Mucosa of rectum (tissue), 2 donors: ENCODE measurements around the gene SRRM5.

Experiments used
- H3K27ac ChIP-seq, 2 donors: one replicate each; pipeline ENCODE4 v1.7.0; 2013; ENCODE audit warnings: inconsistent platforms in 2 of 2, low read depth in 2 of 2, low read length in 2 of 2
- H3K27me3 ChIP-seq, 2 donors: one replicate each; pipeline ENCODE4 v1.7.0; 2013; ENCODE audit warnings: low read length in 2 of 2; ENCODE audit not compliant: control insufficient read depth in 2 of 2, insufficient read depth in 2 of 2
- H3K36me3 ChIP-seq, 2 donors: one replicate each; pipeline ENCODE4 v1.7.0; 2013; ENCODE audit warnings: low read length in 2 of 2; ENCODE audit not compliant: control insufficient read depth in 2 of 2, insufficient read depth in 2 of 2
- H3K4me1 ChIP-seq, 2 donors: one replicate each; pipeline ENCODE4 v1.7.0; 2013; ENCODE audit warnings: low read length in 2 of 2, mild to moderate bottlenecking in 1 of 2; ENCODE audit not compliant: control insufficient read depth in 2 of 2, insufficient read depth in 2 of 2
- H3K4me3 ChIP-seq, 2 donors: one replicate each; pipeline ENCODE4 v1.7.0; 2013; ENCODE audit warnings: low read length in 2 of 2
- H3K9ac ChIP-seq, 2 donors: one replicate each; pipeline ENCODE4 v1.7.0; 2013; ENCODE audit warnings: low read length in 2 of 2, low read depth in 1 of 2, mild to moderate bottlenecking in 1 of 2
- H3K9me3 ChIP-seq, 2 donors: one replicate each; pipeline ENCODE4 v1.7.0; 2013; ENCODE audit warnings: low read length in 2 of 2; ENCODE audit not compliant: control insufficient read depth in 2 of 2
- donor health status: healthy.
- donor health status: Normal muscosa, but diverticular disease.

The SRRM5 gene

DNA sequence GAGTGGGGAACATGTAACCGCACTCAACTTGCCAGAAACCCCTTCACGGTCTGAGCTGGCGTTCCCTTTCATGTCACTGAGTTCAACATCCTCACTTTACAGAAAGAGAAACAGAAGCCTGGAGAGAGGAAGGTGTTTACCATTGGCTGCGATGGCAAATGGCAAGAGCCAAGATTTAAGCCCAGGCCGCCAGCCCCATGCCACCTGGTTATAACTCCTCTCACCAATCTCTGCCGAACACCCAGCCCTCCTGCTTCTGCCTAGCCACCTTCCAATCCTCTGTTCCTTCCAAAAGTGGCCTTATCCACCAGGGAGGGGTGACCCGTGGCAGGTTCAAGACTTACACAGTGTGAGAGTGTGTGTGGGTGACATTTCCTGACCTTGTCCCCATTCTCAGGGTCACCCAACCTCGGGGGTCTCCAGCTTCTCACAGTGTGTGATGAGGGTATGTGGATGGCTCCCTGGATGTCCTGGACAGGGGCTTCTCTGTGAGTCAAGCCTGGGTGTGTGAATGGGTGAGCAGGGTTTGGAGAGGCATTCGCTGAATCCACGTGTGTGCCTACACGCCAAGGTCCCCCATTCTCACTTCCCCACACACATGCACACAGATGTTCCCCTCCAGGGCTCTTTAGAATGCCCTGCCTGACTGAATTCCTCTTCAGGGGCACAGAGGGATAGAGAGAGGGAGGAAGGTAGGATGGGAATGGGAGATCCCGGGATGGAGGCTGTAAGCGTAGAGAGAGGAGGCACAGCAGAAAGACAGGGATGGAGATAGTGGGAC is 26.5 kb downstream of the SRRM5 start:
- peaks cover 18 to 23% of the 10 kb centered on the region in 2 donors for H3K27me3 ChIP-seq
- H3K36me3 ChIP-seq, result no peaks in the 10 kb centered on the region
- no peak overlapping the region for H3K27ac ChIP-seq
- no peak overlapping the region for H3K9ac ChIP-seq
- H3K4me1 ChIP-seq, result peaks cover 10% of the 10 kb centered on the region in 2 donors
- no peak overlapping the region for H3K4me3 ChIP-seq
- no peaks in the 10 kb centered on the region for H3K9me3 ChIP-seq

- Histone ChIP-seq H3K36me3 (no peaks in the 10 kb centered on the region), H3K27me3 (peaks cover 18 to 23% of the 10 kb centered on the region in 2 donors), H3K4me3 (peak overlapping the region; percentile 33 to 50), H3K9ac (no peak overlapping the region), H3K27ac (no peak overlapping the region), H3K4me1 (peaks cover 10% of the 10 kb centered on the region in 2 donors), H3K9me3 (no peaks in the 10 kb centered on the region)
These were observed 27.2 kb downstream of the SRRM5 start for GRCh38 chr19:43638995-43639518.

- Histone ChIP-seq H3K27ac (no peak within 1 kb of the TSS), H3K36me3 (no peaks in the 10 kb centered on the region), H3K4me3 (peak within 1 kb of the TSS; percentile 65 to 72), H3K27me3 (peaks cover 18 to 23% of the 10 kb centered on the region in 2 donors), H3K4me1 (peaks cover 10% of the 10 kb centered on the region in 2 donors), H3K9me3 (no peaks in the 10 kb centered on the region), H3K9ac (peak within 1 kb of the TSS in 1 of 2 donors; percentile 26)
These were observed 27.9 kb downstream of the SRRM5 start, which contains the start of gene CADM4 for GRCh38 chr19:43639519-43640423. Gene CADM4 (minus strand): TSS chr19:43639850. CDS start chr19:43639790, 60 bp downstream.

DNA sequence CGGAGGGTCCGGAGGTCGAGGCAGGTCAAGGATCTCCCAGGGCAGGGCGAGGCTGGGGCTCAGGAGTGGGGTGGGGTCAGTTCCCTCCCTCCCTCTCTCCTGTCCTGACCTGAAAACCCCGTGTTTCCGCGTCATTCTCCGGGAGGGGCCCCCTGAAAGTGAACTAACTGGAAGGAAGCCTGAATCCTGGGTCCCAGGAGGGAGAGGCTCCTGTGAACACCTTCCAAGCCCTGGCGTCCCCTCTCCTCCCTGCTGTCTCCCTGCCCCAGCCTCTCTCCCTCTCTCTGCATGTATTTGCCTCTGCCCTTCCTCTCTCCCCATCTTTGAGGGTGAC is 28.5 kb downstream of the SRRM5 start:
- peak overlapping the region; percentile 65 to 72 for H3K4me3 ChIP-seq
- peak overlapping the region in 1 of 2 donors; percentile 26 for H3K9ac ChIP-seq
- peaks cover 10% of the 10 kb centered on the region in 2 donors for H3K4me1 ChIP-seq
- H3K27ac ChIP-seq, result no peak overlapping the region
- H3K36me3 ChIP-seq, result no peaks in the 10 kb centered on the region
- H3K27me3 ChIP-seq, result peaks cover 18 to 23% of the 10 kb centered on the region in 2 donors
- no peaks in the 10 kb centered on the region for H3K9me3 ChIP-seq

DNA sequence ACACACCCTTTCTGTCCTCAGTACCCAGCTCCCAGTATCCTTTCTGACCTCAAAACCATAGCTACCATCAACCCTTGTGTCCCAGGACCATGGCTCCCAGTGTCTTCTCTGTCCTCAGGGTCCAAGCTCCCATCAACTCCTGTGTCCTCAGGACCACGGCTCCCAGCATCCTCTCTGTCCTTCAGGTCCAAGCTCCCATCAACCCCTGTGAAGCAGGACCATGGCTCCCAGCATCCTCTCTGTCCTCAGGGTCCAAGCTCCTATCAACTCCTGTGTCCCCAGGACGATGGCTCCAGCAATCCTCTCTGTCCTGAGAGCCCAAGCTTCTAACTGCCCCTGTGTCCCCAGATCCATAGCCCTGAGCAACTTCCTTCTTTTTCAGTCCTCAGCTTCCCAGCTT is 29.4 kb downstream of the SRRM5 start:
- Histone ChIP-seq H3K36me3 (no peaks in the 10 kb centered on the region), H3K9me3 (no peaks in the 10 kb centered on the region), H3K4me1 (peaks cover 10% of the 10 kb centered on the region in 2 donors), H3K27me3 (peaks cover 18 to 23% of the 10 kb centered on the region in 2 donors), H3K4me3 (no peak overlapping the region), H3K27ac (no peak overlapping the region), H3K9ac (no peak overlapping the region)

GRCh38 chr19:43642531-43642930 is 30.6 kb downstream of the SRRM5 start:
- H3K4me1 ChIP-seq, result peaks cover 9 to 10% of the 10 kb centered on the region in 2 donors
- H3K27ac ChIP-seq, result no peak overlapping the region
- H3K9me3 ChIP-seq, result no peaks in the 10 kb centered on the region
- no peaks in the 10 kb centered on the region for H3K36me3 ChIP-seq
- H3K27me3 ChIP-seq, result peaks cover 18 to 19% of the 10 kb centered on the region in 2 donors
- no peak overlapping the region for H3K9ac ChIP-seq
- no peak overlapping the region for H3K4me3 ChIP-seq

DNA sequence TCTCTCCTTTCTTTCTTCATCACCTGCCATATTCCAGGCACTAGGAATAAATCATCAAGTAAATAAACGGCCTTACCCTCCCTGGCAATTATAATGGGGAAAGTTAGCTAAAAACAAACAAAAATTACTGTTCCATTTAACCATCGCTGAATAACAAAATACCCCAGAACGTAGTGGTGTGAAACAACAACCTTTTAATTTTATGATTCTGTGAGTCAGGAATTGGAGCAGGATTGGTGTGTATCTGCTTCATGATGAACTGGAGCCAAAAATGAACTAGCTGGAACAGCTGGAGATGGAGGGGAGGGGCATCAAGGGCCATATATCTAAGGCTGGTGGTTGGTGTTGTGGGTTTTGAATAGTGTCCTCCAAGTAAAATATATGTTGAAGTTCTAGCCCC is 31.4 kb downstream of the SRRM5 start:
- Histone ChIP-seq H3K36me3 (peaks cover 0 to 2% of the 10 kb centered on the region in 2 donors), H3K27ac (no peak overlapping the region), H3K4me1 (peaks cover 9 to 10% of the 10 kb centered on the region in 2 donors), H3K9me3 (no peaks in the 10 kb centered on the region), H3K27me3 (peaks cover 14 to 17% of the 10 kb centered on the region in 2 donors), H3K9ac (no peak overlapping the region), H3K4me3 (no peak overlapping the region)

DNA sequence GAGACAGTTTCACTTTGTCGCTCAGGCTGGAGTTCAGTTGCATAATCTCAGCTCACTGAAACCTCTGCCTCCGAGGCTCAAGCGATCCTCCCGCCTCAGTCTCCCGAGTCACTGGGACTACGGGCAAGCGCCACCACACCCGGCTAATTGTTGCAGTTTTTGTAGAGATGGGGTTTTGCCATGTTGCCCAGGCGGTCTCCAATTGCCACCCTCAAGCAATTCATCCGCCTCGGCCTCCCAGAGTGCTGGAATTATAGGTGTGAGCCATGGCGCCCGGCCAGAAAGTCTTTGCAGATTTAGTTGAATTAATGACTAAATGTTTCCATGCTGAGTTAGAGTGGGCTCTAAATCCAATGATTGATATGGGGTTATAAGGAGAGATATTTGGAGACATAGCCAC is 32.3 kb downstream of the SRRM5 start:
- Histone ChIP-seq H3K4me3 (no peak overlapping the region), H3K36me3 (peaks cover 3 to 9% of the 10 kb centered on the region in 2 donors), H3K4me1 (peaks cover 7 to 8% of the 10 kb centered on the region in 2 donors), H3K9me3 (no peaks in the 10 kb centered on the region), H3K9ac (no peak overlapping the region), H3K27me3 (peaks cover 5 to 8% of the 10 kb centered on the region in 2 donors), H3K27ac (no peak overlapping the region)

DNA sequence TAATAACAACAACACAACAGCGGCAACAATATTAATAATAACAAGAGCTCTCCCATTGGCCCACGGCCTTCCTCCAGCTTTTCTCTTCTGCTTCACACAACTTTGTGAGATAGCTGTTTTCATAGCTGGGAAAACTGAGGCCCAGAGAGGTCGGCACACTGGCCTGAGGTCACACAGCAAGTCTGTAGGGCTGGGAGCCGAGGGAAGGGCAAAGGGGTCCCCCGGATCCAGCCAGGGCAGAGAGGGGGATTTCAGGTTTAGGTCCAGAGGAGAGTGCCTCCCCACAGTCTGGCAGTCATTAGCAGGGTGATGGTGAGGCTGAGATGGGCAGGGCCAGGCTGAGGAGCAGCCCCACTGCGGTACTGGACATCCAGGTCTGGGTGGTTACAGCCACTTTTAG is 36.7 kb downstream of the SRRM5 start:
- Histone ChIP-seq H3K27ac (no peak overlapping the region), H3K36me3 (peaks cover 3 to 12% of the 10 kb centered on the region in 2 donors), H3K4me1 (no peaks in the 10 kb centered on the region), H3K9ac (no peak overlapping the region), H3K4me3 (no peak overlapping the region), H3K9me3 (no peaks in the 10 kb centered on the region), H3K27me3 (no peaks in the 10 kb centered on the region)

- Histone ChIP-seq H3K27ac (no peak overlapping the region), H3K36me3 (peaks cover 5 to 13% of the 10 kb centered on the region in 2 donors)
These were observed 37.6 kb downstream of the SRRM5 start for GRCh38 chr19:43649514-43649913.

More at GRCh38 chr19:43649514-43649913, 37.6 kb downstream of the SRRM5 start:
- no peaks in the 10 kb centered on the region for H3K9me3 ChIP-seq
- no peaks in the 10 kb centered on the region for H3K27me3 ChIP-seq
- no peak overlapping the region for H3K9ac ChIP-seq
- no peaks in the 10 kb centered on the region for H3K4me1 ChIP-seq
- H3K4me3 ChIP-seq, result no peak overlapping the region
